Activated T-cell treated with anti-CD3 and anti-CD28 coated beads, Interleukin-2, amount 50 U/mL, for 24 hours (primary cell): ENCODE data around the gene MNAT1.
A peak's percentile ranks its signal among the peaks of the same experiment; 100 is the strongest.

Experiments
- DNase-seq: peaks from one replicate; pipeline ENCODE4 v3.0.0-alpha.2; 2020
- H3K27ac Mint-ChIP-seq: 2 replicates; pipeline ENCODE4 v1.8.0; 2020; ENCODE audit warnings: mild to moderate bottlenecking, mixed read lengths
- H3K27me3 Mint-ChIP-seq: 2 replicates; pipeline ENCODE4 v1.8.0; 2020; ENCODE audit warnings: mixed read lengths
- H3K36me3 Mint-ChIP-seq: 2 replicates; pipeline ENCODE4 v1.8.0; 2020; ENCODE audit warnings: low read depth, mixed read lengths
- H3K4me1 Mint-ChIP-seq: 2 replicates; pipeline ENCODE4 v1.8.0; 2020; ENCODE audit warnings: low read depth, mixed read lengths
- H3K4me3 Mint-ChIP-seq: 2 replicates; pipeline ENCODE4 v1.8.0; 2020; ENCODE audit warnings: mild to moderate bottlenecking, moderate library complexity, mixed read lengths
- H3K9me3 Mint-ChIP-seq: 2 replicates; pipeline ENCODE4 v1.8.0; 2020; ENCODE audit warnings: mixed read lengths

MNAT1 gene

GRCh38 chr14:60925286-60925685 is 190.7 kb downstream of the MNAT1 start:
- H3K27me3 Mint-ChIP-seq = no peaks in the 10 kb centered on the region
- no peak overlapping the region for H3K27ac Mint-ChIP-seq
- peaks cover 9% of the 10 kb centered on the region for H3K4me1 Mint-ChIP-seq
- no peak overlapping the region for H3K4me3 Mint-ChIP-seq
- DNase-seq = no peak
- no peaks in the 10 kb centered on the region for H3K9me3 Mint-ChIP-seq
- H3K36me3 Mint-ChIP-seq = no peaks in the 10 kb centered on the region

- H3K36me3 Mint-ChIP-seq = no peaks in the 10 kb centered on the region
- DNase-seq = no peak
- H3K27ac Mint-ChIP-seq = no peak overlapping the region
- no peaks in the 10 kb centered on the region for H3K9me3 Mint-ChIP-seq
- no peaks in the 10 kb centered on the region for H3K27me3 Mint-ChIP-seq
- peaks cover 9% of the 10 kb centered on the region for H3K4me1 Mint-ChIP-seq
- no peak overlapping the region for H3K4me3 Mint-ChIP-seq
Measured at GRCh38 chr14:60926002-60926401, 191.4 kb downstream of the MNAT1 start.

- H3K4me1 Mint-ChIP-seq = peaks cover under 1% of the 10 kb centered on the region
- no peak overlapping the region for H3K27ac Mint-ChIP-seq
- no peaks in the 10 kb centered on the region for H3K27me3 Mint-ChIP-seq
- peaks cover 3% of the 10 kb centered on the region for H3K9me3 Mint-ChIP-seq
- peaks cover 8% of the 10 kb centered on the region for H3K36me3 Mint-ChIP-seq
- no peak for DNase-seq
- no peak overlapping the region for H3K4me3 Mint-ChIP-seq
Measured at GRCh38 chr14:60931218-60931617, 196.7 kb downstream of the MNAT1 start.

GRCh38 chr14:60933920-60934655 is 199.5 kb downstream of the MNAT1 start:
- H3K36me3 Mint-ChIP-seq = peaks cover 13% of the 10 kb centered on the region
- H3K27ac Mint-ChIP-seq = no peak overlapping the region
- no peak for DNase-seq
- no peaks in the 10 kb centered on the region for H3K27me3 Mint-ChIP-seq
- H3K4me1 Mint-ChIP-seq = no peaks in the 10 kb centered on the region
- H3K9me3 Mint-ChIP-seq = peaks cover 3% of the 10 kb centered on the region
- H3K4me3 Mint-ChIP-seq = no peak overlapping the region

GRCh38 chr14:60935319-60935718 is 200.8 kb downstream of the MNAT1 start:
- Mint-ChIP-seq H3K4me1 (no peaks in the 10 kb centered on the region), H3K27me3 (no peaks in the 10 kb centered on the region), H3K27ac (no peak overlapping the region), H3K4me3 (no peak overlapping the region), H3K36me3 (peaks cover 13% of the 10 kb centered on the region), H3K9me3 (peaks cover 3% of the 10 kb centered on the region)
- DNase-seq = no peak

- no peak for DNase-seq
- H3K4me3 Mint-ChIP-seq = no peak overlapping the region
- no peaks in the 10 kb centered on the region for H3K9me3 Mint-ChIP-seq
- peaks cover 30% of the 10 kb centered on the region for H3K36me3 Mint-ChIP-seq
- peaks cover 20% of the 10 kb centered on the region for H3K4me1 Mint-ChIP-seq
- no peak overlapping the region for H3K27ac Mint-ChIP-seq
- H3K27me3 Mint-ChIP-seq = no peaks in the 10 kb centered on the region
Measured at GRCh38 chr14:60943637-60944032, 209.1 kb downstream of the MNAT1 start.

- Mint-ChIP-seq H3K4me3 (no peak overlapping the region), H3K9me3 (no peaks in the 10 kb centered on the region), H3K4me1 (peaks cover 20% of the 10 kb centered on the region), H3K27me3 (no peaks in the 10 kb centered on the region), H3K27ac (no peak overlapping the region), H3K36me3 (peaks cover 30% of the 10 kb centered on the region)
- no peak for DNase-seq
Measured at GRCh38 chr14:60944204-60944603, 209.6 kb downstream of the MNAT1 start.

- DNase-seq = no peak
- H3K36me3 Mint-ChIP-seq = peaks cover 33% of the 10 kb centered on the region
- no peaks in the 10 kb centered on the region for H3K9me3 Mint-ChIP-seq
- no peak overlapping the region for H3K4me3 Mint-ChIP-seq
- H3K4me1 Mint-ChIP-seq = peaks cover 20% of the 10 kb centered on the region
- H3K27me3 Mint-ChIP-seq = no peaks in the 10 kb centered on the region
- peak overlapping the region; percentile 62 for H3K27ac Mint-ChIP-seq
Measured at GRCh38 chr14:60945984-60946383, 211.4 kb downstream of the MNAT1 start.

GRCh38 chr14:60946773-60947172 is 212.2 kb downstream of the MNAT1 start:
- Mint-ChIP-seq H3K4me1 (peaks cover 20% of the 10 kb centered on the region), H3K27ac (no peak overlapping the region), H3K9me3 (no peaks in the 10 kb centered on the region), H3K4me3 (no peak overlapping the region), H3K36me3 (peaks cover 27% of the 10 kb centered on the region), H3K27me3 (no peaks in the 10 kb centered on the region)
- no peak for DNase-seq

- Mint-ChIP-seq H3K27ac (no peak overlapping the region), H3K27me3 (no peaks in the 10 kb centered on the region), H3K36me3 (peaks cover 37% of the 10 kb centered on the region), H3K4me1 (peaks cover 11% of the 10 kb centered on the region), H3K9me3 (peaks cover 21% of the 10 kb centered on the region), H3K4me3 (no peak overlapping the region)
- DNase-seq = no peak
Measured at GRCh38 chr14:60951776-60952435, 217.3 kb downstream of the MNAT1 start.

- H3K4me1 Mint-ChIP-seq = peaks cover 13% of the 10 kb centered on the region
- H3K4me3 Mint-ChIP-seq = no peak overlapping the region
- no peak for DNase-seq
- peaks cover 42% of the 10 kb centered on the region for H3K9me3 Mint-ChIP-seq
- peaks cover 51% of the 10 kb centered on the region for H3K36me3 Mint-ChIP-seq
- H3K27me3 Mint-ChIP-seq = no peaks in the 10 kb centered on the region
- H3K27ac Mint-ChIP-seq = no peak overlapping the region
Measured at GRCh38 chr14:60956202-60956601, 221.6 kb downstream of the MNAT1 start.

- Mint-ChIP-seq H3K4me3 (no peak overlapping the region), H3K27me3 (no peaks in the 10 kb centered on the region), H3K9me3 (peaks cover 42% of the 10 kb centered on the region), H3K27ac (no peak overlapping the region), H3K4me1 (peaks cover 13% of the 10 kb centered on the region), H3K36me3 (peaks cover 51% of the 10 kb centered on the region)
- no peak for DNase-seq
Measured at GRCh38 chr14:60956632-60957031, 222.1 kb downstream of the MNAT1 start.

GRCh38 chr14:60958146-60958545 is 223.6 kb downstream of the MNAT1 start:
- no peak overlapping the region for H3K27ac Mint-ChIP-seq
- H3K36me3 Mint-ChIP-seq = peaks cover 51% of the 10 kb centered on the region
- DNase-seq = no peak
- H3K27me3 Mint-ChIP-seq = no peaks in the 10 kb centered on the region
- peaks cover 42% of the 10 kb centered on the region for H3K9me3 Mint-ChIP-seq
- no peak overlapping the region for H3K4me3 Mint-ChIP-seq
- peaks cover 13% of the 10 kb centered on the region for H3K4me1 Mint-ChIP-seq

- no peak for DNase-seq
- H3K4me3 Mint-ChIP-seq = no peak overlapping the region
- H3K36me3 Mint-ChIP-seq = peaks cover 16% of the 10 kb centered on the region
- no peaks in the 10 kb centered on the region for H3K27me3 Mint-ChIP-seq
- peaks cover 12% of the 10 kb centered on the region for H3K4me1 Mint-ChIP-seq
- H3K9me3 Mint-ChIP-seq = peaks cover 10% of the 10 kb centered on the region
- H3K27ac Mint-ChIP-seq = no peak overlapping the region
Measured at GRCh38 chr14:60963761-60964160, 229.2 kb downstream of the MNAT1 start.

GRCh38 chr14:60964904-60965303 is 230.3 kb downstream of the MNAT1 start:
- peak overlapping the region; percentile 55 for H3K27ac Mint-ChIP-seq
- peaks cover 12% of the 10 kb centered on the region for H3K4me1 Mint-ChIP-seq
- no peak overlapping the region for H3K4me3 Mint-ChIP-seq
- no peak for DNase-seq
- peaks cover 5% of the 10 kb centered on the region for H3K36me3 Mint-ChIP-seq
- peaks cover under 1% of the 10 kb centered on the region for H3K9me3 Mint-ChIP-seq
- H3K27me3 Mint-ChIP-seq = no peaks in the 10 kb centered on the region
